Karpas-422 (cell line): ENCODE results near the gene PYY. TPM values are rescaled to one million over a fixed set of nuclear protein-coding genes. Genes with fewer than 3 reads are reported as not detected.
"Not testable (repeated sequence)": the region's sequence is repeated elsewhere in the genome, so short reads cannot be mapped to it uniquely, and the experiment has no call there.

Source experiments
- DNase-seq: peaks from one replicate; pipeline ENCODE4 v3.0.0-alpha.2; 2015
- H2AFZ ChIP-seq: fragments of 200-600 bp; sonication (generic); 2 replicates; pipeline ENCODE4 v1.6.1; 2014; ENCODE audit warnings: antibody characterized with exemption, low read length, mixed read lengths
- H3K27ac ChIP-seq: fragments of 200-600 bp; sonication (generic); 2 replicates; pipeline ENCODE4 v1.5.1; 2014; ENCODE audit warnings: mild to moderate bottlenecking, low read length, moderate library complexity
- H3K27me3 ChIP-seq: fragments of 200-600 bp; sonication (generic); 2 replicates; pipeline ENCODE4 v1.6.1; 2014; ENCODE audit warnings: low read length, mixed read lengths
- H3K36me3 ChIP-seq: fragments of 200-600 bp; sonication (generic); 2 replicates; pipeline ENCODE4 v1.6.1; 2014; ENCODE audit warnings: low read length, mixed read lengths; ENCODE audit not compliant: insufficient read depth
- H3K4me1 ChIP-seq: fragments of 200-600 bp; sonication (generic); 2 replicates; pipeline ENCODE4 v1.6.1; 2014; ENCODE audit warnings: mild to moderate bottlenecking, low read length, mixed read lengths
- H3K4me2 ChIP-seq: fragments of 200-600 bp; sonication (generic); 2 replicates; pipeline ENCODE4 v1.6.1; 2014; ENCODE audit warnings: low read length, low read depth, mild to moderate bottlenecking; ENCODE audit not compliant: poor library complexity, severe bottlenecking
- H3K4me3 ChIP-seq: fragments of 200-600 bp; sonication (generic); 2 replicates; pipeline ENCODE4 v1.5.1; 2014; ENCODE audit warnings: mild to moderate bottlenecking, antibody characterized with exemption, low read length, mixed read lengths
- H3K79me2 ChIP-seq: fragments of 200-600 bp; sonication (generic); 2 replicates; pipeline ENCODE4 v1.6.1; 2014; ENCODE audit warnings: mild to moderate bottlenecking, low read length, mixed read lengths
- H3K9ac ChIP-seq: fragments of 200-600 bp; sonication (generic); 2 replicates; pipeline ENCODE4 v1.6.0; 2014; ENCODE audit warnings: low read length
- H3K9me2 ChIP-seq: fragments of 200-600 bp; sonication (generic), shearing (Covaris generic); replicated peaks from 2 replicates; pipeline ENCODE4 v1.6.0; 2014; ENCODE audit warnings: mild to moderate bottlenecking, low read length, moderate library complexity; ENCODE audit not compliant: insufficient read depth
- H3K9me3 ChIP-seq: fragments of 300-700, 200-600 bp; sonication (generic); 2 replicates; pipeline ENCODE4 v1.6.1; 2014; ENCODE audit warnings: low read length, mixed read lengths
- H4K20me1 ChIP-seq: fragments of 200-600 bp; sonication (generic); 2 replicates; pipeline ENCODE4 v1.6.1; 2014; ENCODE audit warnings: mild to moderate bottlenecking, antibody characterized with exemption, low read length, low read depth; ENCODE audit not compliant: insufficient read depth
- total RNA-seq: library from RNA; depleted of rRNA; stranded (reverse); fragments of >200 nt; shearing (Covaris generic); gene quantifications from 2 replicates; pipeline ENCODE4 v1.2.3, GENCODE V29; 2014; ENCODE audit warnings: low replicate concordance; rRNA removed

Gene PYY
- total RNA-seq, result 0.51 TPM in 1 of 2 replicates, not detected in the other

DNA sequence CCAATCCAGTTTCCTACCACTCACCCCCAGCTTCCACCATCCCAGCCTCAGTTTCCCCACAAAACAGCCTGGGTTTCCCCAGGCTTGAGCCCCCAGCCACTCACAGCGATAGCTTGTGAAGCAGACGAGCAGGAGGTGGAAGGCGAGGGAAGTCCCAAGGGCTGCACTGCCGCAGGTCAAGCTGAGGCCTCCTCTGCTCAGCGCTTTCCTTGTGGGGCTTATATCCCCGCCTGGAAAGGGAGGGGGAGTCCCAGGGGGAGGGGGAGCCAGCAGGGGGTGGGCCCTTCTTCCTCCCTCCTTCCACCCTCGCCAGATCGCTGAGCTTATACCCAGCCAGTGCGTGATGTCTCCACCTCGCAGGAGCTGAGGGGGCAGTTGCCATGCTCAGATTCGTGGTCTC lies at the start of gene PYY:
PYY (minus strand) TSS at position 195 of the 400 bp plus-strand sequence. CDS start 457 bp downstream, outside the sequence.
- no peak within 1 kb of the TSS for H3K4me3 ChIP-seq

DNA sequence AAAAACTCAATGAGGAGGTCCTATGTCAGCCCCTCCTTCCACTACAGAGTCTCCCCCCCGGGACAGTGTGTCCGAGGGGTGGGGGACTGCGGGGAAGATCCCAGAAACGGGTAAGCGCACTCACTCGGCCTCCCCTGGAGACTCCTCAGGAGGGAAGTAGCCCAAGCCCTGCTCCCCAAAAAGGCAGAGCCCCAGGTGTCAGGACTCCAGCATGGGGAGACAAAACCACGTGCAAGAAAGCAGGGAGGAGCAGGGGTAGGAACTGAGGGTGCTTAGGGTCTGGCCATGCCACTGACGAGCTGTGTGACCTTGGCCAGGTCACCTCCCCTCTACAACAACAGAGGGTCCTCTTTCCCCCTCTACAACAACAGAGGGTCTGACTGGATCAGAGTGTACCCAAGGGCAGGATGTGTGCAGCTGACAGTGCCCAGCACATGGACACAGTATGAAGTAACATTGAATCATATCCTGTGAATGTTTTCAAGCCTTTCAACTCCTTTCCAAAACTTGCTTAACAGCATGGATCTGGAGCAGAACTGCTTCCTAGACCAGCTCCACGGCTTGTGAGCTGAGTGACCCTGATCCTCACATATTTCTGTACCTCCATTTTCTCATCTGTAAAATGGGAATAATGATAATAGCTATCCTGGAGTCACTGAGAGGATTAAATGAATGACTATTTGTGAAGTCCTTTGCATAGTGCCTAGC lies 48.6 kb upstream of the PYY start:
- no peak overlapping the region for H3K9ac ChIP-seq
- peaks cover 6% of the 10 kb centered on the region for H3K4me1 ChIP-seq
- H3K9me2 ChIP-seq, result no peaks in the 10 kb centered on the region
- no peak overlapping the region for H2AFZ ChIP-seq
- no peaks in the 10 kb centered on the region for H3K9me3 ChIP-seq
- H3K4me3 ChIP-seq, result no peak overlapping the region
- H3K27me3 ChIP-seq, result no peaks in the 10 kb centered on the region
- no peaks in the 10 kb centered on the region for H3K36me3 ChIP-seq
- H3K79me2 ChIP-seq, result no peaks in the 10 kb centered on the region
- DNase-seq, result no peak
- no peaks in the 10 kb centered on the region for H4K20me1 ChIP-seq
- H3K4me2 ChIP-seq, result no peak overlapping the region
- no peak overlapping the region for H3K27ac ChIP-seq

More for the DNA sequence above, at the start of gene PYY:
- Histone ChIP-seq H3K79me2 (no peaks in the 10 kb centered on the region), H3K9me3 (no peaks in the 10 kb centered on the region), H3K27ac (no peak within 1 kb of the TSS), H3K4me2 (no peak within 1 kb of the TSS), H3K27me3 (no peaks in the 10 kb centered on the region), H3K4me1 (no peaks in the 10 kb centered on the region), H4K20me1 (no peaks in the 10 kb centered on the region), H2AFZ (no peak within 1 kb of the TSS), H3K9me2 (no peaks in the 10 kb centered on the region), H3K9ac (no peak within 1 kb of the TSS), H3K36me3 (no peaks in the 10 kb centered on the region)
- no peak for DNase-seq

DNA sequence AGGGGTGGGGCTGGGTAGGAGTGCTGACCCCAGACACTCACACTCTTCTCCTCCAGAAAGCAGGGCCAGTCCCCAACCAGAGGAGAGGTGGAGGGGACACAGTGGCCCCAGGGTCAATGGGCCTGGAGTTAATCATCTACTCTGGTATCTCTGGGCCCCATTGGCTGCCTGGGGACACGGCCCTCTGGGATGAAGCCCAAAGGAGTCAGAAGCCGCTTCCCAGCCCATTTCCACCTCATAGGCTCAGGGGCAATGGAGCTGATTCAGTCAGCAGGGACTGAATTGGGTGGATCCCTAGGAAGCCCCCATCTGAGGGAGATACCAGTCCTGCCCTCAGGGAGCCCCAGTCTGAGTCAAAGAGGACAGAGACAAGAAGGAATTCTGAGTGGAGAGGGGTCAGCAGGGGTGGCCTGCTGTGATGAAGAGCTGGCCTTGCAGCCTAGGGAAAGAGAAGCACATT lies 47.8 kb upstream of the PYY start:
- Histone ChIP-seq H3K36me3 (no peaks in the 10 kb centered on the region), H3K4me3 (no peak overlapping the region), H3K27ac (no peak overlapping the region), H4K20me1 (no peaks in the 10 kb centered on the region), H2AFZ (no peak overlapping the region), H3K27me3 (no peaks in the 10 kb centered on the region), H3K9me2 (no peaks in the 10 kb centered on the region), H3K79me2 (no peaks in the 10 kb centered on the region), H3K4me2 (no peak overlapping the region), H3K9ac (no peak overlapping the region), H3K4me1 (peaks cover 2% of the 10 kb centered on the region), H3K9me3 (no peaks in the 10 kb centered on the region)
- no peak for DNase-seq

DNA sequence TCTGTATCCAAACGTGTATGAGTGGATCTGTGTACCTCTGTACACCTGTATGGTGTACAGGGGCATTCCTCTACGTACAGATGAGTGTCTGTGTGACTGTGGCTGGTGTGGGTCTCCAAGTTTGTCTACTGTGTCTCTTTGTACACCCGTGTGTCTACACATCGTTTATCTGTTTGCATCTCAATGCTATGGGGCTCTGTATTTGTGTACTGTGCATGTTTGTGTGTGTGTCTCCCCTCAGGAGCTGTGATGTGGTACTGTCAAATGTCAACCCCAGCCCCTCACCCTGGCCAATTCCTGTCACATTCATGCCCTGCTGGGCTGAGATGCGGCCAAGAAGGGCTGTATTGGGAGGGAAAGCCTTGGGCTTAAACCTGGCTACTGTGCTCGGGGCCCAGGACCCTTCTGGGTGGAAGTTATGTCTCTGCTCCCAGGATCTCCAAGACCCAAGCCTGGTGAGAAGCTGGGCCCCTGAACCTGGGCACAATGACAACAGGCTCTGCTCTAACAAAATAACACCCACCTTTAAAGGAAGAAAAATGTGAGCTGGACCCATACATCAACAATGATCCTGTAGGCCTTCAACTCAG lies 47.2 kb upstream of the PYY start:
- H3K4me2 ChIP-seq, result no peak overlapping the region
- no peaks in the 10 kb centered on the region for H3K36me3 ChIP-seq
- no peak overlapping the region for H3K4me3 ChIP-seq
- no peaks in the 10 kb centered on the region for H3K4me1 ChIP-seq
- no peaks in the 10 kb centered on the region for H4K20me1 ChIP-seq
- H2AFZ ChIP-seq, result no peak overlapping the region
- H3K9me2 ChIP-seq, result no peaks in the 10 kb centered on the region
- no peaks in the 10 kb centered on the region for H3K27me3 ChIP-seq
- H3K9ac ChIP-seq, result no peak overlapping the region
- no peak for DNase-seq
- H3K79me2 ChIP-seq, result no peaks in the 10 kb centered on the region
- no peak overlapping the region for H3K27ac ChIP-seq
- H3K9me3 ChIP-seq, result no peaks in the 10 kb centered on the region

DNA sequence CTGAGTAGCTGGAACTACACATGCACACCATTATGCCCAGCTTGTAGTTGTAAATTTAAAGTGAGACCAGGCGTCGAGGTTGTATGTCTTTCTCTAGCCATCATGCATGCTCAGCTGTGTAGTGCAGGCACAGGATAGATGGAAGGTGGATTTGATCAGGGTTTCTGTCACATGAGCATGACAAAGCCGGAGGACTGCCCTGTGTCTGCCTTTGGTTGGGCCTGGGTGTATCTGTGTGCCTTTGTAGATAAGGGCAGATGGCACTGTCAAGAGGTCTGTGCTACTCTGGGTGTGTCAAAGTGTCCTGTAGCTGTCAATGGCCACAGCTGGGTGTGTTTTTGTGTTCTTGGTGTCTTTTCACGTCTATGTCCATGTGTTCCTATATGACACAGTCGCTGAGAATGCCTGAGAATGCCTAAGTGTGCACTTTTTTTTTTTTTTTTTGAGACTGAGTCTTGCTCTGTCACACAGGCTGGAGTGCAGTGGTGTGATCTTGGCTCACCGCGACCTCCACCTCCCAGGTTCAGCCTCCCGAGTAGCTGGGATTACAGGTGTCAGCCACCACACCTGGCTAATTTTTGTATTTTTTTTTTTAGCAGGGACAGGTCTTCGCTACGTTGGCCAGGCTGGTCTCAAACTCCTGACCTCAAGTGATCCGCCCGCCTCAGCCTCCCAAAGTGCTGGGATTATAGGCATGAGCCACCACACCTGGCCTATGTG lies 46.6 kb upstream of the PYY start:
- no peak overlapping the region for H3K4me2 ChIP-seq
- H3K36me3 ChIP-seq, result no peaks in the 10 kb centered on the region
- H3K9ac ChIP-seq, result no peak overlapping the region
- H3K4me1 ChIP-seq, result no peaks in the 10 kb centered on the region
- H3K27me3 ChIP-seq, result no peaks in the 10 kb centered on the region
- DNase-seq, result no peak
- H4K20me1 ChIP-seq, result no peaks in the 10 kb centered on the region
- no peaks in the 10 kb centered on the region for H3K9me3 ChIP-seq
- H3K4me3 ChIP-seq, result no peak overlapping the region
- no peaks in the 10 kb centered on the region for H3K79me2 ChIP-seq
- no peak overlapping the region for H3K27ac ChIP-seq
- H3K9me2 ChIP-seq, result no peaks in the 10 kb centered on the region
- no peak overlapping the region for H2AFZ ChIP-seq

DNA sequence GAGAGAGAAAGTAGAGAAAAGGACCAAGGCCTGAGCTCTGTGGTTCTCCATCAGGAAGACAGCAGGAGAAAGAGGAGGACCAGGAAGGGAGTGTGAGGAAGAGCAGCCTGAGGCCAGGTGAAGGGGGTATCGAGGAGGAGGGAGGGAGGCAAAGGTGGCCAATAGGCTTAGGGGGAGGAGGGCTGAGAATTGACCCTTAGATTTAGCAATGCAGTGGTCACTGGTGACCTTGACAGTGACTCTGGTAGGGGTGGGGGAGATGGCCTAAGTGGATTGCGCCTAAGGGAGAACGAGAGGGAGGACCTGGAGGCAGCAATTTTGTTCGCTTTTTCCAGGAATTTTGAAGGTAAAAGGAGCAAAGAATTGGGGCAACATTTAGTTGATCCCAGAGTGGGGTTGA lies 45.3 kb upstream of the PYY start:
- Histone ChIP-seq H3K79me2 (no peaks in the 10 kb centered on the region), H3K27me3 (no peaks in the 10 kb centered on the region), H3K9me3 (no peaks in the 10 kb centered on the region), H4K20me1 (no peaks in the 10 kb centered on the region), H3K36me3 (no peaks in the 10 kb centered on the region), H3K27ac (no peak overlapping the region), H3K4me3 (no peak overlapping the region), H3K4me2 (no peak overlapping the region), H2AFZ (no peak overlapping the region), H3K9ac (no peak overlapping the region), H3K4me1 (peaks cover 6% of the 10 kb centered on the region), H3K9me2 (no peaks in the 10 kb centered on the region)
- DNase-seq, result no peak

DNA sequence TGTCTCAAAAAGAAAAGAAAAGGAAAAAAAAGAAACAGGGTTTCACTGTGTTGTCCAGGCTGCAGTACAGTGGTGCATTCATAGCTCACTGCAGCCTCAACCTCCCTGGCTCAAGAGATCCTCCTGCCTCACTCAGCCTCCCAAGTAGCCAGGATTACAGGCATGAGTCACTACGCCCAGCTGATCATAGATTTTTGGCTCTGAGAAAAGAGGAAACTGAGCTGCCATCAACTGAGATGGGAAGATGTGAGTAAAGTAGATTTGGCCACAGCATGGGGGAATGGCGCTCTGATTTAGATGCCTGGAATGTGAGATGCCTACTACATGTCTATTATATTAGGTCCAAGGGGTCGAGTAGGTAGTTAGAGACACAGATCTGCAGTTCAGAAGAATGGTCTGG lies 44.8 kb upstream of the PYY start:
- Histone ChIP-seq H3K4me3 (no peak overlapping the region), H3K4me2 (no peak overlapping the region), H3K27ac (no peak overlapping the region), H3K79me2 (no peaks in the 10 kb centered on the region), H2AFZ (no peak overlapping the region), H3K27me3 (no peaks in the 10 kb centered on the region), H3K9ac (no peak overlapping the region), H3K9me3 (no peaks in the 10 kb centered on the region), H3K4me1 (peaks cover 6% of the 10 kb centered on the region), H3K9me2 (no peaks in the 10 kb centered on the region), H3K36me3 (no peaks in the 10 kb centered on the region), H4K20me1 (no peaks in the 10 kb centered on the region)
- no peak for DNase-seq

DNA sequence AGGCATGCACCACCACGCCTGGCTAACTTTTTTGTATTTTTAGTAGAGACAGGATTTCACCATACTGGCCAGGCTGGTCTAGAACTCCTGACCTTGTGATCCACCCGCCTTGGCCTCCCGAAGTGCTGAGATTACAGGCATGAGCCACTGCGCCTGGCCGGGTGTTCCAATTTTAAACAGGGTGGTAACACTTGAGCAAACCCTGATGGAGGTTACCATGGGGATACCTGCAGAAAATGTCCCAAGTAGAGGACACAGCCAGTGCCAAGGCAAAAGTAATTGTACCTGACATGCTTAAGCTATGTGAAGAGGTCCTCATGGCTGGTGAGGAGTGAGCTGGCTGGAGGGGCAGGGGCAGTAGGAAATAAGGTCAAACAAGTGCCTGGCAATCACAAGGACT lies 43.4 kb upstream of the PYY start:
- H4K20me1 ChIP-seq, DNase-seq, H3K9me3 ChIP-seq, H3K36me3 ChIP-seq, H3K27ac ChIP-seq, H3K4me1 ChIP-seq, H3K9me2 ChIP-seq, H2AFZ ChIP-seq, H3K9ac ChIP-seq, H3K4me2 ChIP-seq, H3K79me2 ChIP-seq, H3K27me3 ChIP-seq, H3K4me3 ChIP-seq: not testable (repeated sequence)
